Activated T-cell treated with anti-CD3 and anti-CD28 coated beads, Interleukin-2, amount 50 U/mL, for 48 hours (primary cell): ENCODE results near the gene RAB6A.
"Not testable (repeated sequence)": the region's sequence is repeated elsewhere in the genome, so short reads cannot be mapped to it uniquely, and the experiment has no call there.

Experiments
- DNase-seq, 2 experiments: peaks; one replicate each; pipeline ENCODE4 v3.0.0-alpha.2; 2020

Gene RAB6A

DNA sequence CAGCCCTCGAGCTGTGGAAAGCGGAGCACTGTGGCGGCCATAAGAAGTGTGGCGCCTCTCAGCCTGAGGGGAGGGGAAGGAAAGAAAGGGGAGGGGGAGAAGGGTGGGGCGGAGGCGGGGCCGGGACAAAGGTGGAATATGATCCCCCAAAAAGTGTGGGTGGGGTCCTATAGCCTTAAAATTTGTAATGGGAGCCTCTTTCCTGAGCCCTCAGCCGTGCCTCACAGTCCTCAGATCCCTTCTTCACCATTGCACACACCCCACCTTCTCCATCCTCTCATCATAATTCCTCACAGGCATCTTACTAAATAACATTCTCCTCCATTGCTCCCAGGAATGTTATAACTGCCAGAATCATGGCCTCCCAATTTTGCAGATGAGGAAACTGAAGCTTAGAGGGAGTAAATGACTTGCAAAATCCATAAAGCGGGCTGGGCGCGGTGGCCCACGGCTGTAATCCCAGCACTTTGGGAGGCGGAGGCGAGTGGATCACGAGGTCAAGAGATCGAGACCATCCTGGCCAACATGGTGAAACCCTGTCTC lies 600 bp upstream of the RAB6A start:
- no peak for DNase-seq

DNA sequence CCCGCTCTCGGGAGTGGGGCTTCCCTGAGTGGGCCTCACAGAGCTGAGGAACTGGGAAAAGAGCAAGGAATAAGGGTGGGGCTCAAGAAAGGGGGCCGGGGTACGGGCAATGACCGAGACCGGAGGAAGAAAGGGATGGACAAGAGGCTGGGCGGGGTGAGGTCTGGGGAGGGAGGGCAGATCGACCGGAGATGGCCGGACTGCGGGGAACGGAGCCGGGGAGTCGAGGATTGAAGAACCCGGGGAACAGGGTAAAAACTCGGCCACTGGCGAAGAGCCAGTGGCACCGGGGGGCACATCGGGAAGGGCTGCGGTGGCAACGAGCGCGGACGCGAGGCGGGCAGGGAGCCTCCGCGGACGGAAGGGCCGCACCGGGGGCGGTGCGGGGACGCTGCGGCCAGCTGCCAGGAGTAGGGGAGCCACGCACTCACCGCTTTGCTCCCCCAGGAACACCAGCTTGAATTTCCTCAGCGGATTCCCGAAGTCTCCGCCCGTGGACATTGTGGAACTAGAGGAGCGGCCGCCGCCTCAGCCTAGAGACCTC lies 667 bp downstream of the RAB6A start:
- DNase-seq: peak in 1 of 2 experiments; percentile 32

DNA sequence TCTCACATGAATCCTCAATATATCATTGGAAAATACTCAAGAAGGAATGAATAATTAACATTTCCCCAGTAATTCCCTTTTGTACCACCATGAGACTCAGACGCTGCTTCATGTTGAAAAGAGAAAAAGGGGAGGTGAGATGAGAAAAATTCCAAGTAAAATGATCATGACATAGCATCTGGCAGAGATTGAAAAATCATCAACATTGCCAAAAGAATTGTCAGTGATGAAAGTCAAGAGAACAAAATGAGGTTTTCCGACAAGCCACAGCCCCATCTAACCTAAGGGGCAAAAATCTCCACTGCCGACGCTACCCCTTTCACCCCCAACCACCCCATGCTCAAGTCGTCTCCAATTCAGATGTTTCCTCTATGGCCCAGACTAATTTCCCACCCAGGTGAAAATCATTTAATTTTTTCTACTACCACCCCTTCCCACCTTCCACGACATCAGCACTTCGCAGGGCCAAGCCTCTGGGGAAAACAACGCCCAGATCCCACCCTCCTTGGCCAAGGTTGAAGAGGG lies 1.2 kb downstream of the RAB6A start:
- DNase-seq: peak in 1 of 2 experiments; percentile 35

DNA sequence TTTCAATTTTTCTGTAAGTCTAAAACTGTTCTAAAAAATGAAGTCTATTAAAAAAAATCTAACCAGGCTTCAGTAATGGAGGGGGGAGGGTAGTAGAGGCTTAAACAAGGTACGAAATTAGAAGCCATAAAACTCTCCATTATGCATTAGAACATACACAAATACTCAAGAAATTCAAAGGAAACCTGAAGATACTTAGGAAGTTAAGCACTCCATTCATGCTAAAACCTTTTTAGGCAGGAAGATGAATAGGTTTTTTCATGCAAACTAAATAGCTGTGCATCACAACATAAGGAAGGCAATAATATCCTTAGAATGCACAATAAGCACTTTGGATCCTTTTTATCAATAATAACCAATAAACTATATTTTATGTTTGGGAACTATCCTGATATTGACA lies 2.4 kb downstream of the RAB6A start:
- DNase-seq: no peak

DNA sequence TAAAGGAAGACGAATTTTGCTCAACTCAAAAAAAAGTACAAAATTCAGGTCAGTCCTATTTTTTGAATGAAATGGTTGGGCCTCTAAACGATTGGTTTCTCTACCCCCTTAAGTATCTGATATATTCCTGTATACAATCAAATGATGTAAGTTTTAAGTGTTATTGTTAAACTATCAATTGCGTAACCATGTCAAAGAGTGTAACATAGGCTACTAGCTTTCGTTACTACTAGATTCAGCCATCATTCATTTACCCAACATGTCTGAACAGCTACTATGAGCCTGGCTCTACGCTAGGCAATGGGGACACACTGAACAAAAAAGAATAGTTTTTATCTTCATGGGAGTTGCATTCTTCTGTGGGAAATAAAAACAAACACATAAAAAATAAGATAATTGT lies 3.3 kb downstream of the RAB6A start:
- DNase-seq: no peak

DNA sequence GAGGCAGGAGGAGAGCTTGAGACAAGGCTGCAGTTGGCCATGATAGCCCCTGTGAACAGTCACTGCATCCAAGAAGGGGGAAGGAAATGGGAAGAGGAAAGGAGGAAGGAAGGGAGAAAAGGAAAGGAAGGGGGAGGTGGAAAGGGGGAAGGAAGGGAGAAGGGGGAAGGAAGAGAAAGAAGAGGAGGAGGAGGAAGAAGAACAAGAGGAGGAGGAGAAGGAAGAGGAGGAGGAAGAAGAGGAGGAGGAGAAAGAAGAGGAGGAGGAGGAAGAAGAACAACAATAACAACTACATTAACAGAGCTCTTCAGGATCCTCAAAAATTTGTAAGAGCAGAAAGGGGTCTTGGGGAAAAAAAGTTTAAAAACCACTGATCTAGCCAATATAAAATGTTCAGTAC lies 5.2 kb downstream of the RAB6A start:
- no peak for DNase-seq

DNA sequence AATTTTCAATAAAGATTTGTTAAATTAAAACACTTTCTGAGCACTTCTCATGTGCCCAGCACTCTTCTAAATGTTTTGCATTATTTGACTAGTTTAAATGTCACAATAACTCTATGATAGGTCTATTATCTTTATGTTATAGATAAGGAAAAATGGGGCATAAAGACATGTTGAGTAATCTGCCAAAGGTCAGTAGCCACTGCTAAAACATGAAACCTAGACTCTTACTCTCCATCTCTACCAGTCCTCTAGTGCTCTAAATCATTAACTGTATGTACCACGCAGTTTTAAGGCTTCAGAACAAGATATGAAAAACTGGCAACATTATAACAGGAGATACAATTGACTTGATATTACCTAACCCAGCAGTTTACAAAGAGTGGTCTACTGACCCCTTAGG lies 6.9 kb downstream of the RAB6A start:
- DNase-seq: no peak

DNA sequence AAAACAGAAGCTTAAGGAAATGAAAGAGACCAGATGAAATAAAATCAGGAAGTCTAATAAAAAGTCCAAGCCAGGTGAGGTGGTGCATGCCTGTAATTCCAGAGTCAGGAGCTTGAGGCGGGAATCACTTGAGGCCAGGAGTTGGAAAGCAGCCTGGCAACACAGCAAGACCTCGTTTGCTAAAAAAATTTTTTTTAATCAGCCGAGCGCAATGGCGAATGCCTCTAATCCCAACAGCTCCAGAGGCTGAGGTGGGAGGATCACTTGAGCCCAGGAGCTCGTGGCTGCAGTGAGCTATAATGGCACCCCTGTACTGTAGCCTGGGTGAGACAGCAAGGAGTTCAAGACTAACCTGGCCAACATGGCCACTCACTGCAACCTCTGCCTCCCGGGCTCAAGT lies 8.0 kb downstream of the RAB6A start:
- no peak for DNase-seq

DNA sequence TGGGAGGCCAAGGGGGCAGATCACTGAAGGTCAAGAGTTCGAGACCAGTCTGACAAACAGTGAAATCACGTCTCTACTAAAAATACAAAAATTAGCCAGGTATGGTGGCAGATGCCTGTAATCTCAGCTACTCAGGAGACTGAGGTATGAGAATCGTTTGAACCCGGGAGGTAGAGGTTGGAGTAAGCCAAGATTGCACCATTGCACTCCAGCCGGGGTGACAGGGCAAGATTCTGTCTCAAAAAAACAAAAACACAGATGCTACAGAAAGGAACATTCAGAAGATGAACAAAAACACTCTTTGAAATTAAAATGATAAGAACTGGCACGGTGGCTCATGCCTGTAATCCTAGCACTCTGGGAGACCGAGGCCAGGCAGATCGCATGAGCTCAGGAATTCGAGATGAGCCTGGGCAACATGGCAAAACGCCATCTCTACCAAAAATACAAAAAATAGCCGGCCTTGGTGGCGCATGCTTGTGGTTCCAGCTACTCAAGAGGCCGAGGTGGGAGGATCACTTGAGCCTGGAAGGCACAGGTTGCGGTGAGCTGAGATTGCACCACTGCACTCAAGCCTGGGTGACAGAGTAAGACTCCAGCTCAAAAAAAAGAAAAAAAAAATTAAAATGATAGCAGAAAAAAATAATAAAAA lies 8.5 kb downstream of the RAB6A start:
- no peak for DNase-seq

DNA sequence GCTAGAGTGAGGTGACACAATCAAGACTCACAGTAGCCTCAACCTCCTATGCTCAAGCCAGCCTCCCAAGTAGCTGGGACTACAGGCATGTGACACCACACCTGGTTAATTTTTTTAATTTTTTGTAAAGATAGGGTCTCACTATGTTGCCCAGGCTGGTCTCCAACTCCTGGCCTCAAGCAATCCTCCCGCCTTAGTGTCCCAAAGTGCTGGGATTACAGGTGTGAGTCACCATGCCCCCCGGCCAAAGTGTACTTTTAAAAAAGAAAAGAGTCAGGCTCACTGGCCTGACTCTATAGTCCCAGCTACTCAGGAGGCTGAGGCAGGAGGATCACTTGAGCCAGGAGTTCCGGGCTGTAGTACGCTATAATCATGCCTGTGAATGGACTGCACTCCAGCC lies 10.0 kb downstream of the RAB6A start:
- DNase-seq: not testable (repeated sequence)

DNA sequence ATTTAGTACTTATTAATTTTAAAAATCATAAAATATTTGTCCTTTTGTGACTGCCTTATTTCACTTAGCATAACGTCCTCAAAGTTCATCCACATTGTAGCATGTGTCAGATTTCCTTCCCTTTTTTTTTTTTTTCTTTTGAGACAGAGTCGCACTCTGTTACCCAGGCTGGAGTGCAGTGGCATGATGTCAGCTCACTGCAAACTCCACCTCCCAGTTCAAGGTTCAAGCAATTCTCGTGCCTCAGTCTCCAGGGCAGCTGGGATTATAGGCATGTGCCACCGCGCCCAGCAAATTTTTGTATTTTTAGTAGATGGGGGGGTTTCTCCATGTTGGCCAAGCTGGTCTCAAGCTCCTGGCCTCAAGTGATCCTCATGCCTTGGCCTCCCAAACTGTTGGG lies 10.6 kb downstream of the RAB6A start:
- DNase-seq: no peak

DNA sequence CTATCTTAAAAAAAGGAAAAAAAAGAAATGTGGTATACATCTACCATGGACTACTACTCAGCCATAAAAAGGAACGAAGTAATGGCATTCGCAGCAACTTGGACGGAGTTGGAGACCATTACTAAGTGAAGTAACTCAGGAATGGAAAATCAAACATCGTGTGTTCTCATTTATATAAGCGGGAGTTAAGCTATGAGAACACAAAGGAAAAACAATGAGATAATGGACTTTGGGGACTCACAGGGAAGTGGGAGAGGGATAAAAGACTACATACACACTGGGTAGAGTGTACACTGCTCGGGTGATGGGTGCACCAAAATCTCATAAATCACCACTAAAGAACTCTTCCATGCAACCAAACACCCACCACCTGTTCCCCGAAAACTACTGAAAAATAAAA lies 11.8 kb downstream of the RAB6A start:
- no peak for DNase-seq

DNA sequence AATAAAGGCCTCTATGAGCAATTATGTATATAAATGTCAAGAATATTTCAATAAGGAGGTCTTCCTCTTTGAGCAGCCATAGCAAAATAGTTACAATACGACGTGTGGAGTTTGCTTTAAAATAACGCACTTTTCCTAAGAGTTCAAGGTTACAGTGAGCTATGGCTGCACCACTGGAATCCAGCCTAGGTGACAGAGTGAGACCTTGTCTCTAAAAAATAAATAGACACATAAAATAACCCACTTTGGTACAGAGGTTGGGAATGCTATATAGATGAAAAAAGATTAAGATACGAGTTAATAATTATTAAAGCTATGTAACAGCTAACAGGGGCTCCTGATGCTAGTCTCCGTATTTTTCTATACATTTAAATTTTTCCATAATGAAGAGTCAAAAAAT lies 12.6 kb downstream of the RAB6A start:
- DNase-seq: no peak

DNA sequence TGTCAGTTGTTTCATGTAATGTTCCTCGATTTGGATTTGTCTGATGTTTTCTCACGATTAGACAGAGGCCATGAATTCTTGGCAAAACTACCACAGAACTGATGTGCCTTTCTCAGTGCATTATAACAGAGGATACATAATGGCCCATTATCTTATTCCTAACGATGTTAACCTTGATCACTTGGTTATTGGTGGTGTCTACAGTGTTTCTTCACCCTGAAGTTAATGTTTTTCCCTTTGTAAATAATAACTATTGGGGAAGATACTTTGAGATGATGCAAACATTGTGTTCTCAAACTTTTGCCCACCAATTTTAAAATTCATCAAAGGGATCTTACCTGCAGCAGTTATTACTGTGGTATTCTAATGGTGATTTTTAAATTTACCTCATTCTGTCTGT lies 13.1 kb downstream of the RAB6A start:
- no peak for DNase-seq

DNA sequence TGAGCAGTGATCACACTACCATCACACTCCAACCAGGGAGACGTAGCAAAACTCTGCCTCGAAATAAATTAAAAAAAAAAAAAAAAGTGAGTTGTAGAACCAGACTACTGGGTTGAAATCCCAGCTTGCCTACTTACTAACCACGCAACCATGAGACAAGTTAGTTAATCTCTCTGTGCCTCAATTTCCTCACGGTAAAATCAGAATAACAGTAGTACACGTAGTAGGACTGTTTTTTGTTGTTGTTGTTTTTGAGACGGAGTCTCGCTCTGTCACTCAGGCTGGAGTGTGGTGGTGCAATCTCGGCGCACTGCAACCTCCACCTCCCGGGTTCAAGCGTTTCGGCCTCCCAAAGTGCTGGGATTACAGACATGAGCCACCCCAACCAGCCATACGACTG lies 14.2 kb downstream of the RAB6A start:
- DNase-seq: no peak

DNA sequence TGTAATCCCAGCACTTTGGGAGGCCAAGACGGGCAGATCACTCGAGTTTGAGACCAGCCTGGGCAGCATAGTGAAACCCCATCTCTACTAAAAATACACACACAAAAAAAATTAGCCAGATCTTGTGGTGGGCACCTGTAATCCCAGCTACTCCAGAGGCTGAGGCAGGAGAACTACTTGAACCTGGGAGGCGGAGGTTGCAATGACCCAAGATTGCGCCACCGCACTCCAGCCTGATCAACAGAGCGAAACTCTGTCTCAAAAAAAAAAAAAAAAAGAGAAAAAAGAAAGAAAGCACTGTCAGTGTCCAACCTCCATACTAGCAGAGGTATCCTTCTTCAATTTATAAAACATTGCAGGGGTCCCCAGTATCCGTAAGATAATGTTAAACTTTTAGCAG lies 17.8 kb downstream of the RAB6A start:
- no peak for DNase-seq

DNA sequence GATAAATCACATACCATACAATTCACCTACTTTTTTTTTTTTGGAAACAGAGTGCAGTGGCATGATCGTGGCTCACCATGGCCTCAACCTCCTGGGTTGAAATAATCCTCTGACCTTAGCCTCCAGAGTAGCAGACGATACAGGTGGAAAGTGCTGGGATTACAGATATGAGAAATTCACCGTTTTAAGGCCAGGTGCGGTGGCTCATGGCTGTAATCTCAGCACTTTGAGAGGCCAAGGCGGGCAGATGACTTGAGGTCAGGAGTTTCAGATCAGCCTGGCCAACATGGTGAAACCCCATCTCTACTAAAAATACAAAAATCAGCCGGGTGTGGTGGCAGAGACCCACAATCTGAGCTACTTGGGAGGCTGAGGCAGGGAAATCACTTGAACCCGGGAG lies 24.9 kb downstream of the RAB6A start:
- DNase-seq: not testable (repeated sequence)

DNA sequence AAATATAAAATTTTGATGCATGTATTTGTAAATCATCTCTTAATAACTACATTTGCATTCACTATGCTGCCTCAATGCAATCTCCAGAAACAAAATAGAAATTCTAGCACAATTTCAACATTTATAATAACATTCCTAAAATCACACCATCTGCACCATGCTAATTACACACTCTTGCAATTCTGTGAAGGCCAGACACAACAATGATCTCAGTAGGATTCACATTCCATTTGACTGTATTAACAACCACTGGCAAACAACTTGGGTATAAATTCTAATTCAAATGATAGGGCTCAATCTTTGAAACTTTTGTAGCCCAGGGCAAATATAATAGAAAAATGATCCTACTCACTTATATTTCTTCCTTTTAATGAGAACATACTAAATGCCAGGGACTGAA lies 25.9 kb downstream of the RAB6A start:
- DNase-seq: no peak

DNA sequence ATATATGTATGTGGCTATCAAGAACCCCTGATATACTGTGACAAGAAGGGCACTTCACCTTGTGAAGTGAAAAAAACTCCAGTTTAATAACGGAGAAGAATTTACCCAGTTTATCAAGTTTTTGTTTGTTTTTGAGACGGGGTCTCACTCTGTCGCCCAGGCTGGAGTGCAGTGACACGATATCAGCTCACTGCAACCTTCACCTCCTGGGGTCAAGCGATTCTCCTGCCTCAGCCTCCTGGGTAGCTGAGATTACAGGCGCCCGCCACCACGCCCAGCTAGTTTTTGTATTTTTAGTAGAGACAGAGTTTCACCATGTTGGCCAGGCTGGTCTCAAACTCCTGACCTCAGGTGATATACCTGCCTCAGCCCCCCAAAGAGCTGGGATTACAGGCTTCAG lies 26.9 kb downstream of the RAB6A start:
- DNase-seq: not testable (repeated sequence)

DNA sequence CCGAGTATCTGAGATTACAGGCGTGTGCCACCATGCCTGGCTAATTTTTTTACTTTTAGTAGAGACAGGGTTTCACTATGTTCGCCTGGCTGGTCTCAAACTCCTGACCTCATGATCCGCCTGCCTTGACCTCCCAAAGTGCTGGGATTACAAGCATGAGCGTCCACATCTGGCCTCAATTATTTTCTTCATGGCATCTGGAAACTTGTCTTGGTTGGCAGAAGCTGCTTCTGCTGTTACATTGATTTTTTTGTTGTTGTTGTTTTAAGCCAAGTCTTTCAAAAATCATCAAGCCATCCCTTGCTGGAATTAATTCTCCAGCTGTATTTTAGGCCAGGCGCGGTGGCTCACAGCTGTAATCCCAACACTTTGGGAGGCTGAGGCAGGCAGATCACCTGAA lies 27.9 kb downstream of the RAB6A start:
- DNase-seq: not testable (repeated sequence)

DNA sequence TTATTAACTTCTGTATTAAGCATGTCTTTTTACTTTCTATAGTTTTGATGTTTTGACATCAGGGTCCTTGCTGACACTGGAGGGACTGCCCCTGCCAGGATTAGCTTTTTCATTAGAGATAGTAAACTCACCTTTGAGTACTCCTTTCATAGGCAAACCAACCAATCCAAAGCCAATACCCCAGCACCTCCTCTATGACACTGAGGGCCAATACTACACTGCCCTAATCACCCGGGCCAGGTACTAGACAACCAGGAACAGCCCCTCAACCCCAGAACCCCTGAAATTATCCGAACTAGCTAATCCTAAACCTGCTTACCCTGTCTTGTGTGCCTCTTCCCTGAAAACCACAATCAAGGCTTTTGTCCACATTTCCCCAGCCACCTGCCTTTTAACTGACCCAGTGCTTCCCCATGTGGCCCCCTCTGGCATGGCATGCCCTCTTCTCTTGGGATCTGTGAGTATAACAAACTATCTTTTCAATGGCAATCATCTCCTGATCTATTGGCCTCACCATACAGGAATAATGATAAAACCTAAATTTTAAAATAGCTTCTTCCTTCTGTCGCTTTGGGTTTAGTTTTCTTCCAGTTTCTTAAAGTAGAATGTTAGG lies 31.2 kb downstream of the RAB6A start:
- DNase-seq: no peak

DNA sequence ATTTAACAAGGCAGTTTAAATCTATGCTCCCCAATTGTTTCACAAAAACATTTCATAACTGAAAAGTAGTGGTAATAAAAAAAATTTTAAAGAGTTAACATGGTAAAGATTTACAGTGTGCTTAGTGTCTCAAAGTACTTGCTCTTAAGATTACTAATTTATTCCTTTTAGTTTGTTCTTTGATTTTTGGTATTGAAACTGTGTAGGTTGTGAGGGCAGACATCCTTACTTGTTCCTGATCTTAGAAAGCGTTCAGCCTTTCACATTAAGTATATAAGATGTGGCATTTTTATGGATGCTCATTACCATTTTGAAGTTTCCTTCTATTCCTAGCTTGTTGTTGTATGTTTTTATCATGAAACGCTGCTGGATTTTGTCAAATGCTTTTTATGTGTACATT lies 32.9 kb downstream of the RAB6A start:
- no peak for DNase-seq

DNA sequence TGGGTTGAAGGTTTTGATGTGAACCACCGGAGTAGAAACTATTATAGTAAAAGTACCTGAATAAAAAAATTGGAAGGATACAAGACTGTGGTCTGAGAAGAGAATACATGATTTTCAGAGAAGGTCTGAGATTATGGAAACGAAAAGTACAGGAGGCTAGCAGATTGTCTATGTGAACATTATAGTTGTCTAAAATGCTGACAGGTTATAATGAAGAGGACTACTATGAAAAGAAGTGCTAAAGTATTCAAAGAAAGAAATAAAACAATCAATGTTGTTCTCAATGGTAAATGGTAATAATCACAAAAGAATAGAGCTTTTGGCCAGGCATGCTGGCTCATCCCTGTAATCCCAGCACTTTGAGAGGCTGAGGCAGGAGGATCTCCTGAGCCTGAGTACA lies 34.0 kb downstream of the RAB6A start:
- no peak for DNase-seq

DNA sequence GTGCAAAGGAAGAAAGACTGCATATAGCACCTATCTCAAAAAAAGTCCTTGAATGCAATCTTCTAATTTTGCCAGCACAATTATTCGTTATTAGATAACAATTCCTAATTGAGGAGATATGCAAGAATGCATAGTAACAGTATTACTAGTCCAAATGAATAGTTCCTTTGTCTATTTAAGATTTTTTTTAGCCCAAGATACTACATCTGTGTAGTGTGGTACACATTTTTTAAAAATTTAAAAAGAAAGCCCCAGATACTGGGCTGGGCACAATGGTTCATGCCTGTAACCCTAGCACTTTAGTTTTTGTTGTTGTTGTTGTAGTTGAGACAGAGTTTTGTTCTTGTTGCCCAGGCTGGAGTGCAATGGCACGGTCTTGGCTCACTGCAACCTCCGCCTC lies 43.7 kb downstream of the RAB6A start:
- DNase-seq: no peak
